Muscle of leg (tissue), 11 donors: ENCODE results near the gene CACTIN. TPM values are rescaled to one million over a fixed set of nuclear protein-coding genes. Genes with fewer than 3 reads are reported as not detected.
A peak's percentile ranks its signal among the peaks of the same experiment; 100 is the strongest.
"Not testable (repeated sequence)": the region's sequence is repeated elsewhere in the genome, so short reads cannot be mapped to it uniquely, and the experiment has no call there.

ENCODE experiments used
- DNase-seq: peaks from one replicate; pipeline ENCODE4 v3.0.0; 2013
- H3K27ac ChIP-seq: one replicate; pipeline ENCODE4 v1.5.1; 2013; ENCODE audit warnings: mild to moderate bottlenecking, low read length, control low read depth
- H3K27me3 ChIP-seq: one replicate; pipeline ENCODE4 v1.6.1; 2013; ENCODE audit warnings: low read length; ENCODE audit not compliant: control insufficient read depth, insufficient read depth
- H3K36me3 ChIP-seq: one replicate; pipeline ENCODE4 v1.6.1; 2013; ENCODE audit warnings: low read length; ENCODE audit not compliant: control insufficient read depth, insufficient read depth
- H3K4me1 ChIP-seq: one replicate; pipeline ENCODE4 v1.6.1; 2013; ENCODE audit warnings: low read length; ENCODE audit not compliant: control insufficient read depth, insufficient read depth
- H3K4me3 ChIP-seq: one replicate; pipeline ENCODE4 v1.5.1; 2013; ENCODE audit warnings: low read length, control low read depth
- H3K9me3 ChIP-seq: replicated peaks from 2 replicates; pipeline ENCODE4 v1.6.1; 2013; ENCODE audit warnings: low read depth, low read length; ENCODE audit not compliant: control insufficient read depth
- WGBS: methylation state at CpG from one replicate; pipeline ENCODE4 v1.1.5; 2013; ENCODE audit warnings: missing lambda C conversion rate; ENCODE audit not compliant: insufficient coverage; 5-methylcytosine and 5-hydroxymethylcytosine counted together
- polyA plus RNA-seq, 8 donors: library from polyadenylated mRNA; unstranded; fragments of 120-200 nt; gene quantifications; one replicate each; pipeline versions ENCODE4 v1.2.1 to v1.2.3, GENCODE V29; 2013; ENCODE audit warnings: inconsistent platforms in 1 of 8, low replicate concordance in 1 of 8; ENCODE audit not compliant: insufficient read length in 8 of 8, insufficient read depth in 1 of 8
- total RNA-seq: library from RNA; stranded (reverse); fragments of 120-200 nt; gene quantifications from one replicate; pipeline ENCODE4 v1.2.4, GENCODE V29; 2013

Gene CACTIN
- total and polyA plus RNA-seq, 9 donors: 20.1 to 24.1 (median 22.6) TPM

DNA sequence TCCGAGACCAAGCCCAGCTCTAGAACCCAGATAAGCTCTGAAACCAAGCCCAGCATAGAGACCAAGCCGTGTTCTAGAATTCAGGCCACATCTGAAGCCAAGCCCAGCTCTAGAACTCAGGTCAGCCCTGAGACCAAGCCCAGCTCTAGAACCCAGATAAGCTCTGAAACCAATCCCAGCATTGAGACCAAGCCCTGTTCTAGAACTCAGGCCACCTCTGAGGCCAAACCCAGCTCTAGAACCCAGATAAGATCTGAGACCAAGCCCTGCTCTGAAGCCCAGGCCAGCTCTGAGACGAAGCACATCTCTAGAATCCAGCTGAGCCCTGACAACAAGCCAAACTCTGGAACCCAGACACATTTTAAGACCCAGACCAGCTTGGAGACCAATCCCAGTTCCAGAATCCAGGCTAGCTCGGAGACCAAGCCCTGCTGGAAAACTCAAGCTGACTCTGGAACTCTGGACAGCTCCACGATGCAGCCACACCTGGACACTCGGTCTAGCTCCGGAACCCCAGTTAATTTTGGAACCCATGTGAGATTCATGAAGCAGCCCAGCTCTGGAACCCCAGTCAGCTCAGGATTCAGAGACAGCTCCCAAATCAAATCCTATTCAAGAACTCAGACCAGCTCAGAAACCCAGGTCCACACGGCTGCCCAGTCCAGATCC lies 35.5 kb downstream of the CACTIN start:
- no peak for DNase-seq
- Histone ChIP-seq H3K9me3 (no peaks in the 10 kb centered on the region), H3K27ac (no peak overlapping the region), H3K4me1 (no peaks in the 10 kb centered on the region), H3K36me3 (no peaks in the 10 kb centered on the region), H3K27me3 (peaks cover 20% of the 10 kb centered on the region), H3K4me3 (no peak overlapping the region)
- WGBS: 89% methylated on average over 8 of the region's 8 CpGs

DNA sequence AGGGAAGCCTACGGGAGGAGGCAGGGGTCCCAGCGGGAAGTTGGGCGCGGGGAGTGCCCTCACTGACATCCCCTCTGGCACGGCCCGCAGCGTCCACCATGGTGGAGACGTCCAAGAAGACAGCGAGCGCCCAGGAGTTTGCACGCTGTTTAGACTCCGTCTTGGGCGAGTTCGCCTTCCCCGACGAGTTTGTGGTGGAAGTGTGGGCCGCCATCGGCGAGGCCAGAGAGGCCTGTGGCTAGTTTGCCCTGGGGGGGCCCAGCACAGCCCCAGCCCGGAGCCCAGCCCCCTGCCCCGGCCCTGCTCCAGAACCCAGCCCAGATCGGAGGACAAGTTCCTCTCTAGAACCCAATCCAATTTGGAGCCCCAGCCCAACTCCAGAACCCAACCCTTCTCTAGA lies 36.6 kb downstream of the CACTIN start:
- Histone ChIP-seq H3K36me3 (no peaks in the 10 kb centered on the region), H3K27ac (no peak overlapping the region), H3K9me3 (no peaks in the 10 kb centered on the region), H3K4me1 (peaks cover 5% of the 10 kb centered on the region), H3K4me3 (no peak overlapping the region), H3K27me3 (peaks cover 31% of the 10 kb centered on the region)
- DNase-seq: no peak
- WGBS: 93% methylated on average over 22 of the region's 22 CpGs

DNA sequence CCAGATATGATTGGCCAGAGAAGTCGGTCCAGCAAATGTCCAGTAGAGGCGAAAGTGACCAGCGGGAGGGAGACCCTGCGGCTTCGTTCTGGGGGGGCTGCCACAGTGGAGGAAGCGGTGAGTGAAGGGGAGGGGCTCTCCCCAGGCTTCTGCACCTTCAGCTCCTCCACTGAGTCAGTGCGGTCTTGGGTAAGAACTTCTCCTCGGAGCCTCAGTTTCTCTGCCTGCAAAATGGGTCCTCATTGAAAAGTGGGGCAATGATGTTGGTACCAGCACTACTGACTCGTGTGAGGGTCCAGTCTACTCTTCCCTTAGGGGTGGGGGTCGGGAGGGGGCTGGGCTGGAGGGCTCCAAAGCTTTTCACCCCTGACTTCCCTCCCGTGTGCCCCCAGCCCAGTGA lies 37.2 kb downstream of the CACTIN start:
- Histone ChIP-seq H3K27ac (no peak overlapping the region), H3K27me3 (peaks cover 33% of the 10 kb centered on the region), H3K4me1 (peaks cover 5% of the 10 kb centered on the region), H3K4me3 (no peak overlapping the region), H3K36me3 (no peaks in the 10 kb centered on the region), H3K9me3 (no peaks in the 10 kb centered on the region)
- no peak for DNase-seq
- WGBS: 75% methylated on average over 6 of the region's 11 CpGs

DNA sequence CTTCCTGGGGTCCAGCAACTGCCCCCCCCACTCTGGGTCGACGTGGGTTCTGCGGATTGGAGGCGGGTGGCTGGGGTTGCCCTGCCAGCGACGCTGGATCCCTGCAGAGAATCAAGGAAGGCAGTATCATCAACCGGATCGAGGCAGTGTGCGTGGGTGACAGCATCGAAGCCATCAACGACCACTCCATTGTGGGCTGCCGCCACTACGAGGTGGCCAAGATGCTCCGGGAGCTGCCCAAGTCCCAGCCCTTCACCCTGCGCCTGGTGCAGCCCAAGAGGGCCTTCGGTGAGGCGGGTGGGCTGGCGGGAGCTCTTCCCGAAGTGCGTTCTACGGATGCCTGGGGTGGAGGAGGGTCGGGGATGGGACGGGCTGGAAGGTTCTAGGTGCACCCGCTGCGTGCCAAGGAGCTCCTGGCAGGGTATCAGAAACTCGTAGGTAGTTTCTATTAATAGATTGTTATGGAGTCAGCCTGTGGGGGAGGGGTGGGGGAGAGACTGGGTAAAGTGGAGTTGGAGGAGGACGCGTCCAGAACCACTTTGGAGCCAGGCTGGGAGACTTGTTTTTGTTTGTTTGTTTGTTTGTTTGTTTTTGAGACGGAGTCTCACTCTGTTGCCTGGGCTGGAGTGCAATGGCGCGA lies 39.8 kb downstream of the CACTIN start:
- peaks cover 36% of the 10 kb centered on the region for H3K27me3 ChIP-seq
- H3K36me3 ChIP-seq: no peaks in the 10 kb centered on the region
- DNase-seq: peak; percentile 7
- H3K4me1 ChIP-seq: peaks cover 5% of the 10 kb centered on the region
- H3K9me3 ChIP-seq: no peaks in the 10 kb centered on the region
- 47% methylated on average over 27 of the region's 31 CpGs for WGBS
- H3K27ac ChIP-seq: no peak overlapping the region
- no peak overlapping the region for H3K4me3 ChIP-seq

DNA sequence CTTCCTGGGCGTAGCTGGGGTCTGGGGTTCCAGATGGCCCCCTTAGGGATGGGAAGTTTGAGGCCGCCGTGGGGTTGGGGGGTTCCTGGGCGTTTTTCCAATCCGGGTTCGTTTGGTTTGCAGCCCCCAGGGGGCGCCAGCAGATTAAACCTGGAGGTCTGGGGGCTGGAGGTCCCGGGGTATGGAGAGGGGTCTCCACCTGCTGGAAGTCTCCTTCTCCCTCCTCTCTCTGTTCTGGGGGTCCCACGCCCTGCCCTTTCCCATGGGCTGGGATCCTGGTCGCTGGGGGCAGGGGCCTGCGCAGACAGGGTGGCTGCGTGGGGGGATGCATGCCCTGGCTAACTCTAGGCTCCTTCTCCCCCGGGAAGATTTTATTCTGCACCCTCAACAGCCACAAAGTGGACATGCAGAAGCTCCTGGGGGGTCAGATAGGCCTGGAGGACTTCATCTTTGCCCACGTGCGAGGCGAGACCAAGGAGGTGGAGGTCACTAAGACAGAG lies 40.4 kb downstream of the CACTIN start:
- DNase-seq: no peak
- Histone ChIP-seq H3K9me3 (no peaks in the 10 kb centered on the region), H3K27me3 (peaks cover 36% of the 10 kb centered on the region), H3K4me1 (peaks cover 5% of the 10 kb centered on the region), H3K27ac (no peak overlapping the region), H3K4me3 (peak overlapping the region; percentile 8), H3K36me3 (no peaks in the 10 kb centered on the region)
- 39% methylated on average over 4 of the region's 16 CpGs for WGBS

DNA sequence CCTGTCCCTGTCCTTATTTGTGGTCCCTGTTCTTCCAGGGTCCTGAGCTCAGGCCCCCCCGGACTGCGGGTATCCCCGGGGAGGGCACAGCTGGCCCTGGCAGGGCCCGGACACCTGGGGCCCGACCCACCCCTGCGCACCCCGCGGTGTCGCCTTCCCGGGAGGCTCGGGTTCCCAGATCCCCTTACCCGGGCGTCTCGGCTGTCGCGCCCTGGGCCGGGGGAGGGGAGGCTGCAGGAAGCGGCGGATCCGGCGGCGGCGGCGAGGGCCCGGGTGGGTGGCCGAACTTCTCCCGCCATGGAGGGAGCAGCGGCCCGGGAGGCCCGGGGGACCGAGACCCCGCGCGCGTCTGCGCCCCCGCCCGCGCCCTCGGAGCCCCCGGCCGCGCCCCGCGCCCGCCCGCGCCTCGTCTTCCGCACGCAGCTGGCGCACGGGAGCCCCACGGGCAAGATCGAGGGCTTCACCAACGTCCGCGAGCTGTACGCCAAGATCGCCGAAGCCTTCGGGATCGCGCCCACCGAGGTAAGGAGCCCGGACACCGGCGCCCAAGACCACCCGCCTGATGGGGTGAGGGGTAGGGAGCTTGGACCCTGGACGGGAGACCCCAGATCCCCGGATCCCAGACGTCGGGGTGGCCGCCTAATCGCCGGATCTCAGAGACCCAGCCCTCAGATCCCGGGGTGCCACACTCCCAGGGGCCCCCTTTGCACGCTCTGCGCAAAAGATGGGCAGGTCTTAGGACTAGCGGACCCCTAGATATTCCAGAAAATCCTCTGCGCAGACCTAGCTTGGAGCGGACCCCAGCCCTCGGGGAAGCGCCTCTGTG lies 41.1 kb downstream of the CACTIN start, which contains the start of gene GIPC3:
TSS of gene GIPC3 (plus strand) at position 178 of the 826 bp plus-strand sequence. CDS start at position 298, 120 bp downstream.
- Histone ChIP-seq H3K36me3 (no peaks in the 10 kb centered on the region), H3K27ac (no peak within 1 kb of the TSS), H3K4me1 (peaks cover 5% of the 10 kb centered on the region), H3K4me3 (peak within 1 kb of the TSS; percentile 8), H3K9me3 (no peaks in the 10 kb centered on the region), H3K27me3 (peaks cover 36% of the 10 kb centered on the region)
- DNase-seq: no peak
- WGBS: 3% methylated on average over 80 of the region's 84 CpGs

DNA sequence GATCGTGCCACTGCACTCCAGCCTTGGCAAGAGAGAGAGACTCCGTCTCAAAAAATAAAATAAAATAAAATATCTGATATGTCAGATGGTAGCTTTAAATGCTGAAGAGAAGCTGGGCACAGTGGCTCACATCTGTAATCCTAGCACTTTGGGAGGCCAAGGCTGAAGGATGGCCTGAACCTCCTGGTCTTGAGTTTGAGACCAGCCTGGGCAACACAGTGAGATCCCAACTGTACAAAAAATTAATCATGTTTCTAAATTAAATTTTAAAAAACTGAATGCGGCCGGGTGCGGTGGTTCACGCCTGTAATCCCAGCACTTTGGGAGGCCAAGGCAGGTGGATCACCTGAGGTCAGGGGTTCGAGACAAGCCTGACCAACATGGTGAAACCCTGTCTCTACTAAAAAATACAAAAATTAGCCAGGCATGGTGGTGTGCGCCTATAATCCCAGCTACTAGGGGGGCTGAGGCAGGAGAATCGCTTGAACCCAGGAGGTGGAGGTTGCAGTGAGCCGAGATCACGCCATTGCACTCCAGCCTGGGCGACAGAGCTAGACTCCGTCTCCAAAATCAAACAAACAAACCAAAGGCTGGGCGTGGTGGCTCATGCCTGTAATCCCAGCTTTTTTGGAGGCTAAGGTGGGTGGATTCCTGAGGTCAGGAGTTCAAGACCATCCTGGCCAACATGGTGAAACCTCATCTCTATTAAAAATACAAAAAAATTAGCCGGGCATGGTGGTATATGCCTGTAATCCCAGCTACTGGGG lies 42.4 kb downstream of the CACTIN start:
- 100% methylated on average over 4 of the region's 15 CpGs for WGBS
- not testable (repeated sequence) for H3K4me1 ChIP-seq, H3K36me3 ChIP-seq, H3K4me3 ChIP-seq, DNase-seq, H3K27ac ChIP-seq, H3K9me3 ChIP-seq
- peaks cover 36% of the 10 kb centered on the region for H3K27me3 ChIP-seq

DNA sequence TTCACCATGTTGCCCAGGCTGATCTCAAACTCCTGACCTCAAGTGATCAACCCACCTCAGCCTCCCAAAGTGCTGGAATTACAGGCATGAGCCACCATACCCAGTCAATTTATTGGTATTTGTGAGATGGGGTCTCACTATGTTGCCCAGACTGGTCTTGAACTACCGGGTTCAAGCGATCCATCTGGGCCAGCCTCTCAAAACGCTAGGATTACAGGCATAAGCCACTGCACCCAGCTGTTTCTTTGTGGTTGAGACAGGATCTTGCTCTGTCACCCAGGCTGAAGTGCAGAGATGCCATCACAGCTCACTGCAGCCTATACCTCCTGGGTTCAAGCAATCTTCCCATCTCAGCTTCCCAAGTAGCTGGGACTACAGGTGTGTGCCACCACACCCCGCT lies 44.8 kb downstream of the CACTIN start:
- not testable (repeated sequence) for DNase-seq, H3K4me3 ChIP-seq, H3K9me3 ChIP-seq, H3K4me1 ChIP-seq, H3K36me3 ChIP-seq, H3K27ac ChIP-seq
- 50% methylated on average over 1 of the region's 4 CpGs for WGBS
- H3K27me3 ChIP-seq: peaks cover 32% of the 10 kb centered on the region

DNA sequence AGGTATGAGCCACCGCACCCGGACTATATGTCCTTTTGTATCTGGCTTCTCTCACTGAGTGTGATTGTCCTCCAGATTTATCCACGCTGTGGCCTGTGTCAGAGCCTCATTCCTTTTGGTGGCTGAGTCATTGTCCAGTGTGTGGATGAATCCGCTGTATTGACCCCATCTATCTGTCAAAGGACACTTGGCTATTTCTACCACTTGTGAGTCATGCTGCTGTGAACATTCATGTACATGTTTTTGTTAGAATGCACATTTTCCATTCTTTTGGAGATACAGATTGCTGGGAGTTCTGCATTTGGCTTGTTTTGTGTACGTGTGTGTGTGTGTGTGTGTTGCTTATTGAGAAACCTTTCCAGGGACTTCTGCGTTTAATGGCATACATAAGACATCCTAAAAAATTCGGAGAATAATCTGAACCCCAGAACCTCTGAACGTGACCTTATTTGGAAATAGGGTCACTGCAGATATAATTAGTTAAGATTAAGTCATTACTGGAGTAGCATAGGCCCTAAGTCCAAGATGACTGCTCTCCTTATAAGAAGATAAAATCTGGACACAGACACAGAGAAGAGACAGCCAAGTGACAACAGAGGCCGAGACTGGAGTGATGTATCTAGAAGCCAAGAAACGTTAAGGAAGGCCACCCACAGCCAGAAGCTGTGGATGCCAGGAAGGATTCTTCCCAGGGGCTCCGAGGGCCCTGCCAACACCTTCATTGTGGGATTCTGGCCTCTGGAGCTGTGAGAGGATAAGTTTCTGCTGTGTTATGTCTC lies 46.2 kb downstream of the CACTIN start:
- H3K9me3 ChIP-seq: no peaks in the 10 kb centered on the region
- no peak overlapping the region for H3K27ac ChIP-seq
- 59% methylated on average over 5 of the region's 11 CpGs for WGBS
- no peak overlapping the region for H3K4me3 ChIP-seq
- H3K36me3 ChIP-seq: peaks cover 2% of the 10 kb centered on the region
- peaks cover 18% of the 10 kb centered on the region for H3K27me3 ChIP-seq
- peak; percentile 77 for DNase-seq
- peaks cover 13% of the 10 kb centered on the region for H3K4me1 ChIP-seq
